Body of pancreas (tissue), 4 donors: ENCODE data around the gene CFAP43. TPM values are rescaled to one million over a fixed set of nuclear protein-coding genes. Genes with fewer than 3 reads are reported as not detected.
A peak's percentile ranks its signal among the peaks of the same experiment; 100 is the strongest.

ENCODE experiments used
- ATAC-seq: fragments of 150-250 bp; one replicate; pipeline ENCODE4 v1.9.1; 2016
- DNase-seq, 4 donors: peaks; one replicate each; pipeline ENCODE4 v3.0.0-alpha.2; 2019
- H3K27ac ChIP-seq, 4 donors: fragments of 200-600 bp; sonication (generic); 1 replicate in 3 of 4; 2 replicates in 1 of 4; pipeline versions ENCODE4 v1.5.1 to v1.6.1; 2016 to 2019; ENCODE audit warnings: mild to moderate bottlenecking in 1 of 4, mixed read lengths in 1 of 4, moderate library complexity in 1 of 4
- H3K27me3 ChIP-seq, 2 donors: fragments of 200-600 bp; sonication (generic); one replicate each; pipeline ENCODE4 v1.6.0; 2016; ENCODE audit warnings: mild to moderate bottlenecking in 1 of 2
- H3K36me3 ChIP-seq, 2 donors: fragments of 200-600 bp; sonication (generic); replicated peaks in 1 of 2; 2 replicates each; pipeline ENCODE4 v1.5.1; 2016; ENCODE audit warnings: low read depth in 2 of 2; ENCODE audit not compliant: insufficient read depth in 1 of 2
- H3K4me1 ChIP-seq: fragments of 200-600 bp; sonication (generic); one replicate; pipeline ENCODE4 v1.6.0; 2016
- H3K4me3 ChIP-seq, 2 donors: fragments of 200-600 bp; sonication (generic); 1 replicate in 1 of 2; 2 replicates in 1 of 2; pipeline ENCODE4 v1.5.1; 2016 to 2019
- H3K9me3 ChIP-seq, 3 donors: fragments of 200-600 bp; sonication (generic); 1 replicate in 2 of 3; 2 replicates in 1 of 3; pipeline ENCODE4 v1.5.1; 2016
- POLR2A ChIP-seq, 3 donors: fragments of 450-650 bp; IDR thresholded peaks; one replicate each; pipeline ENCODE4 v1.6.1; 2016; ENCODE audit warnings: antibody characterized with exemption in 3 of 3, mild to moderate bottlenecking in 2 of 3
- WGBS, 2 donors: methylation state at CpG; one replicate each; pipeline ENCODE4 v1.1.5; 2017; 5-methylcytosine and 5-hydroxymethylcytosine counted together
- intact Hi-C: fragments of 100-400 bp; cut with DNase I; formaldehyde crosslinking; loops from one replicate; pipeline ENCODE4 v1.15.1; 2023
- total RNA-seq, 2 donors: library from RNA; depleted of rRNA; stranded (reverse); fragments of >200 nt; gene quantifications; one replicate each; pipeline ENCODE4 v1.1.0, GENCODE V29; 2016
- TF ChIP-seq, protein P1 (sequence below), 7 experiments: fragments of 450-650 bp in 4 of 7; fragments of 200-600 bp in 3 of 7; sonication (generic) in 3 of 7; IDR thresholded peaks; one replicate each; pipeline ENCODE4 v1.5.1; 2016 to 2019; ENCODE audit warnings: antibody characterized with exemption in 7 of 7

The CFAP43 gene
- total RNA-seq, 2 donors from 2014 or later: 2.3 to 4.0 TPM

DNA sequence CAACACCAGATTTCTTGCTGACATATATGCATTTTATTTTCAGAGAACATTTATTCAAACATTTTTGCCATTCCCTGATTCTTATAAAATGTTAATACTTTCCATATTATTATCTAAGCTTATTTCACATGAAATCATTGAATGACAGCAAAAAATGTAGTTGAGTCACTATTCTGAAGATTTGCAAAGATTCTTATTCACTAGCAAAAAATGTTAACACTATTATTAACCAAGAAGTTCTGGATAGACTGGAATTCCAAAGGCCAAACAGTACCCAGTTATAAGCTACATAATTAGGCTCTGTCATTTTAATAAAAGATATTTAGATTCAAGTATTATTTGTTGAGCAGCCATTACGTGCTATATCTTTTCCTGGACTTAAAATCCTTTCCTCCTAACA is 41.1 kb upstream of the CFAP43 start:
- Histone ChIP-seq H3K9me3 (no peaks in the 10 kb centered on the region), H3K36me3 (no peaks in the 10 kb centered on the region), H3K27ac (no peak overlapping the region), H3K27me3 (no peaks in the 10 kb centered on the region), H3K4me1 (peaks cover 28% of the 10 kb centered on the region), H3K4me3 (no peak overlapping the region)
- no peak for DNase-seq
- no peak for ATAC-seq
- WGBS, 2 donors: 72% methylated on average over 1 of the region's 1 CpG
- TF ChIP-seq, protein P1, sequence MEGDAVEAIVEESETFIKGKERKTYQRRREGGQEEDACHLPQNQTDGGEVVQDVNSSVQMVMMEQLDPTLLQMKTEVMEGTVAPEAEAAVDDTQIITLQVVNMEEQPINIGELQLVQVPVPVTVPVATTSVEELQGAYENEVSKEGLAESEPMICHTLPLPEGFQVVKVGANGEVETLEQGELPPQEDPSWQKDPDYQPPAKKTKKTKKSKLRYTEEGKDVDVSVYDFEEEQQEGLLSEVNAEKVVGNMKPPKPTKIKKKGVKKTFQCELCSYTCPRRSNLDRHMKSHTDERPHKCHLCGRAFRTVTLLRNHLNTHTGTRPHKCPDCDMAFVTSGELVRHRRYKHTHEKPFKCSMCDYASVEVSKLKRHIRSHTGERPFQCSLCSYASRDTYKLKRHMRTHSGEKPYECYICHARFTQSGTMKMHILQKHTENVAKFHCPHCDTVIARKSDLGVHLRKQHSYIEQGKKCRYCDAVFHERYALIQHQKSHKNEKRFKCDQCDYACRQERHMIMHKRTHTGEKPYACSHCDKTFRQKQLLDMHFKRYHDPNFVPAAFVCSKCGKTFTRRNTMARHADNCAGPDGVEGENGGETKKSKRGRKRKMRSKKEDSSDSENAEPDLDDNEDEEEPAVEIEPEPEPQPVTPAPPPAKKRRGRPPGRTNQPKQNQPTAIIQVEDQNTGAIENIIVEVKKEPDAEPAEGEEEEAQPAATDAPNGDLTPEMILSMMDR (IDR thresholded peaks at IDR 0.05): no peak
- TF ChIP-seq POLR2A (IDR thresholded peaks at IDR 0.05): no peak
- intact Hi-C loops: no loop called here

GRCh38 chr10:104268713-104269645 is 36.8 kb upstream of the CFAP43 start, which contains the start of gene GSTO2:
Gene GSTO2, plus strand, starts transcription at chr10:104269184. Its CDS starts 5,732 bp downstream, at chr10:104274916.
- peak; percentile 98 to 99 (median 99) for DNase-seq
- H3K9me3 ChIP-seq: no peaks in the 10 kb centered on the region
- intact Hi-C loops: no loop called here
- H3K4me3 ChIP-seq: peak within 1 kb of the TSS; percentile 63 to 85
- WGBS, 2 donors: 3 to 8% methylated on average over 10 to 58 of the region's 59 CpGs
- TF ChIP-seq POLR2A (IDR thresholded peaks at IDR 0.05): peak; percentile 37 to 83 (median 80)
- TF ChIP-seq, protein P1 (IDR thresholded peaks at IDR 0.05): no peak
- H3K27me3 ChIP-seq: no peaks in the 10 kb centered on the region
- peaks cover 0 to 9% of the 10 kb centered on the region in 2 donors for H3K36me3 ChIP-seq
- H3K4me1 ChIP-seq: peaks cover 13% of the 10 kb centered on the region
- H3K27ac ChIP-seq: peak within 1 kb of the TSS; percentile 54 to 90 (median 74)
- ATAC-seq: peak; percentile 100

DNA sequence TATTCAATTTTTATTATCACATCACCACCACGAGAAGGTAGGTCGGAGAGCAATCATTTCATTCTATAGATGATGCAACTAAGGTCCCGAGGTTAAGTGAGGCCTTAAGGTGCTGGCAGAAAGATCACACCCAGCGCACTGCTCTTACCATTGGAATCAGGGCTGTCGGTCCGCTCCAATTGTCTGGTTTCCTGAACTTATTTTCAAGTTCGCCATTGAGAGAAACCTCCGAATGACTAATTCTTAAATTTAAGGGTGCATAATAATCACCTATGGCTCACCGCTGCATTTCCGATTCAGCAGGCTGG is 36.2 kb upstream of the CFAP43 start:
- TF ChIP-seq, protein P1 (IDR thresholded peaks at IDR 0.05): no peak
- TF ChIP-seq POLR2A (IDR thresholded peaks at IDR 0.05): no peak
- ATAC-seq (no peak), DNase-seq (no peak)
- intact Hi-C loops: no loop called here
- no peaks in the 10 kb centered on the region for H3K9me3 ChIP-seq
- WGBS, 2 donors: 9 to 26% methylated on average over 7 to 10 of the region's 10 CpGs
- H3K36me3 ChIP-seq: peaks cover 0 to 9% of the 10 kb centered on the region in 2 donors
- H3K4me3 ChIP-seq: peak overlapping the region; percentile 63 to 85
- H3K27me3 ChIP-seq: no peaks in the 10 kb centered on the region
- peaks cover 13% of the 10 kb centered on the region for H3K4me1 ChIP-seq
- peak overlapping the region; percentile 54 to 90 (median 74) for H3K27ac ChIP-seq

DNA sequence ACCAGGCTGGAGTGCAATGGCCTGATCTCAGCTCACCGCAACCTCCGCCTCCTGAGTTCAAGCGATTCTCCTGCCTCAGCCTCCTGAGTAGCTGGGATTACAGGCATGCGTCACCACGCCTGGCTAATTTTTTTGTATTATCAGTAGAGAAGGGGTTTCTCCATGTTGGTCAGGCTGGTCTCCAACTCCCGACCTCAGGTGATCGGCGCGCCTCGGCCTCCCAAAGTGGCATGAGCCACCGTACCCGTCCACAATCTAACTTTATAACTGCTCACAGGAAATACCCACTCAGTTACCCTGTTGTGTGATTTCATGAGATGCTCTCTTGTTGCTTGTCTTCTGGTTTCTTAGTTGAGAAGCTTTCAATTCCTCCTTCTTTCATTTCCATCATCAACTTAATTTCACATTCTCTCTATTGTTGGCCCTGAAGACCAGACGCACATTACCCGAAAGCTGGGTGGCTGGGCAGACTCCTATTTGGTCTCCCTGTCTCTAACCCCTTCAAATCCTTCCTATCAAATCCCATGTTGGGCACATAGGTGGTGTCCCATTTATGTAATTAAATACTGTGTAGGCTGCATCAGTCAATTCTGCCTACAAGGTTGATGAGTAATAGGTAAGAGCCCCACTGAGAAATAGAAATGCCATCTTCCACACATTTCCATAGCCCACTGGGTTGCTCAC is 35.7 kb upstream of the CFAP43 start:
- ATAC-seq (no peak), DNase-seq (no peak)
- H3K9me3 ChIP-seq: no peaks in the 10 kb centered on the region
- no peak overlapping the region for H3K4me3 ChIP-seq
- WGBS, 2 donors: 87 to 91% methylated on average over 14 of the region's 14 CpGs
- peaks cover 0 to 9% of the 10 kb centered on the region in 2 donors for H3K36me3 ChIP-seq
- no peaks in the 10 kb centered on the region for H3K27me3 ChIP-seq
- TF ChIP-seq POLR2A (IDR thresholded peaks at IDR 0.05): no peak
- TF ChIP-seq, protein P1 (IDR thresholded peaks at IDR 0.05): no peak
- intact Hi-C loops: no loop called here
- H3K27ac ChIP-seq: peak overlapping the region in 2 of 4 donors; percentile 82 to 90
- peaks cover 13% of the 10 kb centered on the region for H3K4me1 ChIP-seq
